K562 (cell line): Measurements from ENCODE around the gene MEAK7. TPM values are rescaled to one million over a fixed set of nuclear protein-coding genes. Genes with fewer than 3 reads are reported as not detected.

Experiments
- CHD7 ChIP-seq: fragments of 200-600 bp; sonication (generic); IDR thresholded peaks from one replicate; pipeline ENCODE4 v1.6.1; 2012; ENCODE audit warnings: mild to moderate bottlenecking, low read depth, low read length, inconsistent platforms
- HDAC3 ChIP-seq: fragments of 450-650 bp; IDR thresholded peaks from 2 replicates; pipeline ENCODE4 v1.6.1; 2018; ENCODE audit warnings: borderline replicate concordance, mild to moderate bottlenecking, moderate library complexity; ENCODE audit not compliant: partially characterized antibody
- JUNB ChIP-seq: fragments of 450-650 bp; formaldehyde crosslinking; conservative IDR thresholded peaks from 2 replicates; pipeline ENCODE4 v1.4.0; 2020; ENCODE audit warnings: mild to moderate bottlenecking
- MAZ ChIP-seq, 2 experiments: fragments of 450-650 bp in 1 of 2; sonication (generic) in 1 of 2; formaldehyde crosslinking; IDR thresholded peaks in 1 of 2; conservative IDR thresholded peaks in 1 of 2; 2 replicates each; pipeline versions ENCODE4 v1.4.0 to v1.5.0; 2020; ENCODE audit warnings: mild to moderate bottlenecking in 1 of 2, missing genetic modification reagents in 1 of 2
- RAD51 ChIP-seq: fragments of 450-650 bp; IDR thresholded peaks from 2 replicates; pipeline ENCODE4 v1.7.1; 2016; ENCODE audit warnings: low read depth, mild to moderate bottlenecking, borderline replicate concordance
- RBM15 ChIP-seq: fragments of 200-400 bp; formaldehyde crosslinking; IDR thresholded peaks from 2 replicates; pipeline ENCODE4 v1.6.1; 2018; ENCODE audit warnings: mild to moderate bottlenecking, low read length, moderate library complexity; ENCODE audit not compliant: insufficient read depth
- REST ChIP-seq, 2 experiments: fragments of 450-650 bp; formaldehyde crosslinking in 1 of 2; IDR thresholded peaks; 2 replicates each; pipeline versions ENCODE4 v1.4.0 to v1.6.1; 2014 to 2020; ENCODE audit warnings: mild to moderate bottlenecking in 2 of 2, borderline replicate concordance in 1 of 2, low read depth in 1 of 2
- ZNF384 ChIP-seq: IDR thresholded peaks from 2 replicates; pipeline ENCODE4 v1.6.1; 2012; ENCODE audit warnings: low read depth, low read length, improper control_type of control experiment
- polyA plus RNA-seq, 8 experiments: library from polyadenylated mRNA; depleted of rRNA in 4 of 8; stranded (reverse) in 5 of 8; unstranded in 3 of 8; fragments of >200 nt; fragmentation: Nextera tagmentation in 2 of 8; fragmentation: Illumina TruSeq in 1 of 8; extraction: Ambion mirVana in 2 of 8; extraction: Trizol in 1 of 8; gene quantifications; 2 replicates each; pipeline versions ENCODE4 v1.2.1 to v1.2.3, GENCODE V29; 2011 to 2014; ENCODE audit warnings: inconsistent platforms in 1 of 8, missing spikeins in 1 of 8
- total RNA-seq, 7 experiments: library from RNA; depleted of rRNA in 6 of 7; stranded (reverse); fragments of >200 nt in 6 of 7; fragmentation: Illumina TruSeq in 2 of 7; extraction: Trizol in 2 of 7; gene quantifications; 2 replicates each; pipeline versions ENCODE4 v1.2.1 to v1.2.3, GENCODE V29; 2011 to 2021; ENCODE audit warnings: low replicate concordance in 1 of 7

Gene MEAK7
- total and polyA plus RNA-seq, 9 of the 15 experiments (the other 6 are each of a cell fraction or from before 2014, with no cell fraction given): 1.4 to 14.5 (median 6.3) TPM

GRCh38 chr16:84548508-84548907 lies 44.0 kb upstream of the MEAK7 start (continued):
- TF ChIP-seq CHD7 (no peak), RAD51 (no peak), HDAC3 (no peak), MAZ (CRISPR knock-in tag; conservative IDR thresholded peaks at IDR 0.05 in 1 of 2, IDR thresholded peaks at IDR 0.05 in 1 of 2) (no peak), REST (IDR thresholded peaks at IDR 0.05; ENCODE audit: borderline replicate concordance) (no peak), REST (CRISPR knock-in tag; IDR thresholded peaks at IDR 0.05; ENCODE audit: low read depth) (no peak), RBM15 (no peak), JUNB (CRISPR knock-in tag) (no peak), ZNF384 (no peak)
